Right ventricle myocardium inferior (tissue), 1 donor: ENCODE measurements around the gene LRRC37B. TPM values are rescaled to one million over a fixed set of nuclear protein-coding genes. Genes with fewer than 3 reads are reported as not detected.
"Not testable (repeated sequence)": the region's sequence is repeated elsewhere in the genome, so short reads cannot be mapped to it uniquely, and the experiment has no call there.

Source experiments
- ATAC-seq: fragments of 200-7000 bp; cut with Tn5 transposase; one replicate; pipeline ENCODE4 v1.9.1; 2020; ENCODE audit warnings: mild to moderate bottlenecking, moderate library complexity
- DNase-seq: peaks from one replicate; pipeline ENCODE4 v3.0.0; 2021; ENCODE audit errors: missing footprints
- intact Hi-C: fragments of 100-400 bp; cut with DNase I; formaldehyde crosslinking; loops from one replicate; pipeline ENCODE4 v1.11.0; 2022
- total RNA-seq: library from RNA; stranded (reverse); fragmentation: NEBNext Ultra II Directional; extraction: Animal tissue kit (Norgen Biotek cat#: 25700); gene quantifications from one replicate; pipeline ENCODE4 v1.2.1, GENCODE V29; 2021
- donor health status: DM: no; HTN: yes; CAD: no; lungs with severe emphysema.

Gene LRRC37B
- total RNA-seq, 1 donor from 2014 or later = 3.2 TPM

GRCh38 chr17:32079753-32080152 lies 72.6 kb downstream of the LRRC37B start:
- intact Hi-C loops = not testable (repeated sequence)

GRCh38 chr17:32083550-32083979 lies 76.4 kb downstream of the LRRC37B start:
- DNase-seq, intact Hi-C loops, ATAC-seq: not testable (repeated sequence)

More at GRCh38 chr17:32079753-32080152, 72.6 kb downstream of the LRRC37B start:
- not testable (repeated sequence) for DNase-seq
- peak; percentile 26 for ATAC-seq

GRCh38 chr17:32084003-32084941 lies 77.1 kb downstream of the LRRC37B start:
- ATAC-seq = peak; percentile 78
- DNase-seq, intact Hi-C loops: not testable (repeated sequence)

- DNase-seq, intact Hi-C loops: not testable (repeated sequence)
- ATAC-seq = peak; percentile 42
These were observed 78.0 kb downstream of the LRRC37B start for GRCh38 chr17:32084942-32085829.

- ATAC-seq, intact Hi-C loops, DNase-seq: not testable (repeated sequence)
These were observed 79.7 kb downstream of the LRRC37B start for GRCh38 chr17:32086833-32087232.

- ATAC-seq, intact Hi-C loops, DNase-seq: not testable (repeated sequence)
These were observed 84.9 kb downstream of the LRRC37B start for GRCh38 chr17:32092062-32092461.

- intact Hi-C loops = no loop called here
- ATAC-seq = no peak
- no peak for DNase-seq
These were observed 92.5 kb downstream of the LRRC37B start for GRCh38 chr17:32099686-32100085.

- DNase-seq, ATAC-seq, intact Hi-C loops: not testable (repeated sequence)
These were observed 93.1 kb downstream of the LRRC37B start for GRCh38 chr17:32100323-32100722.

- intact Hi-C loops = no loop called here
- ATAC-seq (peak; percentile 26), DNase-seq (no peak)
These were observed 93.9 kb downstream of the LRRC37B start for GRCh38 chr17:32100971-32101631.

GRCh38 chr17:32102172-32102571 lies 95.0 kb downstream of the LRRC37B start:
- intact Hi-C loops = no loop called here

GRCh38 chr17:32102646-32103186 lies 95.5 kb downstream of the LRRC37B start:
- no peak for DNase-seq
- ATAC-seq = no peak
- intact Hi-C loops = no loop called here

More at GRCh38 chr17:32102172-32102571, 95.0 kb downstream of the LRRC37B start:
- no peak for ATAC-seq
- DNase-seq = no peak

Other genes starting within 250 kb of the LRRC37B start
- gene COPRS, start 148.1 kb upstream of the LRRC37B start, total RNA-seq = 60.0 TPM
- gene UTP6, start 105.7 kb upstream of the LRRC37B start, total RNA-seq = 33.5 TPM
- 14.0 TPM for gene SUZ12, start 70.4 kb upstream of the LRRC37B start, total RNA-seq
- gene RHOT1, start 135.1 kb downstream of the LRRC37B start, total RNA-seq = 64.1 TPM